Stimulated activated CD8-positive, alpha-beta memory T cell treated with anti-CD3 and anti-CD28 coated beads, Interleukin-12 subunit alpha, Interleukin-12 subunit beta, amount 100 ng/mL, for 4 hours (primary cell): ENCODE data around the gene C17orf75.
"Not testable (repeated sequence)": the region's sequence is repeated elsewhere in the genome, so short reads cannot be mapped to it uniquely, and the experiment has no call there.

Experiments used
- DNase-seq: peaks from one replicate; pipeline ENCODE4 v3.0.0-alpha.2; 2020; ENCODE audit warnings: low read depth

The C17orf75 gene, protein sequence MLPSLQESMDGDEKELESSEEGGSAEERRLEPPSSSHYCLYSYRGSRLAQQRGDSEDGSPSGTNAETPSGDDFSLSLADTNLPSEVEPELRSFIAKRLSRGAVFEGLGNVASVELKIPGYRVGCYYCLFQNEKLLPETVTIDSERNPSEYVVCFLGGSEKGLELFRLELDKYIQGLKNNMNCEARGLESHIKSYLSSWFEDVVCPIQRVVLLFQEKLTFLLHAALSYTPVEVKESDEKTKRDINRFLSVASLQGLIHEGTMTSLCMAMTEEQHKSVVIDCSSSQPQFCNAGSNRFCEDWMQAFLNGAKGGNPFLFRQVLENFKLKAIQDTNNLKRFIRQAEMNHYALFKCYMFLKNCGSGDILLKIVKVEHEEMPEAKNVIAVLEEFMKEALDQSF

DNA sequence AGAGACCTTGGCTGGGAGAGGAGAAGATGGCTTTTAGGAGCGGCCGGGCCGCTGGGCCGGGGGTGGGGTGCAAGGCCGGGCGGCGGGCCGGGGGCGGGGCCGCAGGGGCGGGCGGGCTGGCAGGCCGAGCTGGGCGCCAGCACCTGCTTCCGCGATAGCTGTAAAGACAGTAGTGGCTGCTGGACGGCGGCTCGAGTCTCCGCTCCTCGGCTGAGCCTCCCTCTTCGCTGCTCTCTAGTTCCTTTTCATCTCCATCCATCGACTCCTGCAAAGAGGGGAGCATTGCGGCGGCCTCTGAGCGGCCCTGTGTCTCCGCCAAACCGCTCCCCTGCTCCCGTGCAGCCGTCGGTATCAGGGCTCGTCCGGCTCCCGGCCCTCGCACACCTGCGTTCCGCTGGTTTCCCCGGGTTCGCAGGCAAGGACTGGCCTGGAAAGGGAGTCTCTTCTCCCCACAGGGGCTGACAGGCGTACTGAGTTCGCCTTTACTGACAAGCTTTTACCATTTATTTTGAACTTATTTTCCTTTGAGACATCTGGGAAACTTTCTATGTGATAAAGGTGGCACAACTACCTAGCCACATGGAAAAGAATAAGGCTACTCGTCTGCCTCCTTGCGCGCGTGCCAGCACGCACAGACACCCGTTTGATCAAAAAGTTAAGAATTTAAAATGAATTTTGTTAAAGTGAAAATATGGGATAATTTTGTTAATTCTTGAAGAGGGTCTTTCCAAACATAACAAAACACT is at the start of gene C17orf75:
TSS of gene C17orf75 (minus strand) at position 317 of the 746 bp plus-strand sequence. CDS start at position 283, 34 bp downstream.
- peak; percentile 68 for DNase-seq

DNA sequence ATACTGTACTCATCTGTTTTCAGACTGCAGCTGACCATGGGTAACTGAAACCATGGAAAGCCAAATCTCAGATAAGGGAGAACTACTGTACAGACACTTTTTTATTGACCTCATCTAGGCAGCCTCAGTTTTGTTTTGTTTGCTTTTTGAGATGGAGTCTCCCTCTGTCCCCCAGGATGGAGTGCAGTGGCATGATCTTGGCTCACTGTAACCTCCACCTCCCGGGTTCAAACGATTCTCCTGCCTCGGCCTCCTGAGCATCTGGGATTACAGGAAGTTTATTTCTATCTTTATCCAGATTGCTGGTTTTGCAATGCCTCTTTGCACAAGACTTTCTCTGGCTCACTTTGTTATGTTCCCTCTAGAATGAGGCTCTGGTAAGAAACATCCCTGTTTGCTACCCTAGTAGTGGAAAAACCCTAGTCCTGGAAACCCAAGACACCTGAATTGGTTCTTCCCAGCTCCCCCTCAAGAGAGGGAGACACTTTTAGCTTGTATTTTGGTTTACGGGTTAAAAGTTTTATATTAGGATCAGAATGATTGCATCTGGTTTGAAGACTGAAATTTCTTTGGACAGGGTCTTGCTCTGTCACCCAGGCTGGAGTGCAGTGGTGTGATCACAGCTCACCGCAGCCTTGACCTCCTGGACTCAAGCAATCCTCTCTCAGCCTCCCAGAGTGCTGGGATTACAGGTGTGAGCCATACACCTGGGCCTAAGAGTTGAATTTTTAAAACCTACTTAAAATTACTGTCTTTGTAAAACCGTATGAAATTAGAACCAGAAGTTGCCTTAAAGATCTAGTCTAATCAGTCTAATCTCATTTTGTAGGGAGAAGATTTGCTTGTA is 46.9 kb upstream of the C17orf75 start:
- DNase-seq, result no peak

DNA sequence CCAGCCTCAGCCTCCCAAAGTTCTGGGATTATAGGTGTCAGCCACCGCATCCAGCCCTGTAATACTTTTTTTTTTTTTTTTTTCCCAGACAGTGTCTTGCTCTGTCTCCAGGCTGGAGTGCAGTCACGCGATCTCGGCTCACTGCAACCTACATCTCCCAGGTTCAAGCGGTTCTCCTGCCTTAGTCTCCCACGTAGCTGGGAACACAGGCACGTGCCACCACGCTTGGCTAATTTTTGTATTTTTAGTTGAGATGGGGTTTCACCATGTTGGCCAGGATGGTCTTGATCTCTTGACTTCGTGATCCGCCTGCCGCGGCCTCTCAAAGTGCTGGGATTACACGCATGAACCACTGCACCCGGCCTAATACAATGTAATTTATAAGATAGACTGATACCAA is 46.2 kb upstream of the C17orf75 start:
- DNase-seq, result not testable (repeated sequence)

DNA sequence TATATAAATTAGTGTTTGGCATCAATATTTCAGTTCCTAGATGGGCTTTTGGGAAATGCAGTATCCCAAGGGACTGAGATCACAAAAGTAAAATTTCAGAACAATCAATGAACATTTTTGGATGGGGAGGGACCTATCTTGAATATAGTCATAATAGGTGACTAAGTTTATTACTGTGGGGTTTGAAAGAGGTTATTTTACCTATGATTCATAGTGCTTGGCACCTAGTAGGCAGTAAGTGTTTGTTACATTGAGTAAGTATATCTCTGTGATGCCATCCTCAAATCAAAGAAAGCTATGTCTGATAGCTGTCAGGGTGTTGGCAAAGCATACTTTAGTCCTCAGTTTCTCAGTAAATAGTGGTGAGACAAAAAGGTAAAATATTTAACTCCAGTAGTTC is 44.9 kb upstream of the C17orf75 start:
- DNase-seq, result no peak

DNA sequence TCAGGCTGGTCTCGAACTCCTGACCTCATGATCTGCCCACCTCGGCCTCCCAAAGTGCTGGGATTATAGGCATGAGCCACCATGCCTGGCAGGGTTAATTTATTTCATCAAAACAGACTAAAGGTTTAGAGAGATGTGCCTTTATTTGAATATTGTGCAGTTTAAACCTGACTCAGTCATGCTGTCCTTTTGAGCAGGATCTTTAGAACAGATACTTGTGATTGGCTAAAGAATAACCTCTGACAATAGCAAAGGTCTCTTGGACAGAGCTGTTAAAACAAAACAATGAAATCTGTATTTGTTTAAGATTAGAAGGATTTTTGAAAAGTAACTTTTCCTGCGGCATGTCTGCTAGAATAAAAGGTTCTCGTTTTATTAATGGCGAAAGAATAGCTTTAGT is 44.0 kb upstream of the C17orf75 start:
- no peak for DNase-seq

DNA sequence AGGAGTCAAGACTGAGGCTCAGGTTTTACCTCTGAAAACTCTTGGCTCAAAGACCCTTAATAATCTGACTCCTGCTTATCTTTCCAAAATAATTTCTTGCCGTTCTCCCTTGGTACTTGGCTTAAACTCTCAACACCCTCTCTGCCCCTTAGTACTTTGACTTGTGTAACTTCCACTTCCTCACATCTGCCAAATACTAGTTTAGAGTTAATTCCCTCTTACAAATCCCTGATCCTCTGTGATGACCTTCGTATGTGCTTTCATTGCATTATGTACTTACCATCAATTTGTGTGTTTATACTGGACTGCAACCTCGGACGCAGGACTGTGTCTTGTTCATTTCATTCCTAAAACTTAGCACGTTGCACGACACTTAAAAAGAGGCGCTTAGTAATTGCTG is 43.1 kb upstream of the C17orf75 start:
- DNase-seq, result no peak

DNA sequence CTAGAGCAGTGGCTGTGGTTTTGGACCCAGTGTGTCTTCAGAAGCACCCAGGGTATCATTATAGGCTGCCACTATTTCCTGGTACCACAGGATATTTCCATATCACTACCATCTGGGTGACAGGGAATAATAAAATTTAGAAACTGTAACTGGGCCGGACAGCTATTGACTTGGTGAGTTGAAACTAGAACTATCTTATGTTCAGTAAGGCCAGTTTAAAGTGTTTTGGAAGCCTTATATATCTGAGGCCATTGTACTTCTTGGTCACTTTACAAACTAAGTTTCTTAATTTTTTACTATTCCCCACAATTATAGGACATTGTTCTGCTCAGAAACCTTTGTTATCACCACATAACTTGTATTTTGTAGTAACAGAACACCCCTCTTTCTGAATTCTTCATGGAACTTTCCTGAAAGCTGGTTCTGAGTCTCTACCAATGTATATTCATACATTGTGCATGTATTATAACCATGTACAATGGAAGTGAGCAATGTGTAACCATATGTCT is 42.0 kb upstream of the C17orf75 start:
- DNase-seq, result no peak

DNA sequence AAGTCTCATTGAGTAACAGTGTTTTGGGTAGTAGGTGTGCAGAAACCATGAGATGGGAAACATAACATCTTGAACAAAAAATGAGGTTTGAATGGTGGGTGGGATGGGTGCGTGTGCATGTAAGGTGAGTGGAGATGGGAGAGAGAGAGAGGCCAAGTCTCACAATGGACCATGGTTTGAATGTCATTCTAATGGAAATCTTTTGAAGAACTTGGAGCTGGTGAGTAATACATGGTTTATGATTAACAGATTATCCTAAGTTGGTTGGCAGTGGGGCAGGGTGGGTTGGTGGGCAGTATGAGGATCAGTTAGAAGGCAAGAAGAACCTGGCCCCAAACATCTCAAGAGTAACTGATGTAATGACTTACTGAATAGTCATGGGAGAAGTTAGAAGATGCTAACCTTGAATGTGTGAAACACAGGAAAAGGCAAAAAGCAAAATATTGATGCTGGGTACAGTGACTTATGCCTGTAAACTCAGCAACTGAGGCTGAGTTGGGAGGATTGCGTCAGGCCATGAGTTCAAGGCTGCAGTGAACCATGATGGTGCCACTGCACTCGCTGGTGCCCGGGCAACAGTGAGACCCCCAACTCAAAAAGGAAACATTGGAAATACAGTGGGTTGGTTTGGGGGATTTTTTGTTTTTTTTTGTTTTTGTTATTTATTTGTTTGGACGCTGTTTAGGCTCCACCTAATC is 40.7 kb upstream of the C17orf75 start:
- no peak for DNase-seq

DNA sequence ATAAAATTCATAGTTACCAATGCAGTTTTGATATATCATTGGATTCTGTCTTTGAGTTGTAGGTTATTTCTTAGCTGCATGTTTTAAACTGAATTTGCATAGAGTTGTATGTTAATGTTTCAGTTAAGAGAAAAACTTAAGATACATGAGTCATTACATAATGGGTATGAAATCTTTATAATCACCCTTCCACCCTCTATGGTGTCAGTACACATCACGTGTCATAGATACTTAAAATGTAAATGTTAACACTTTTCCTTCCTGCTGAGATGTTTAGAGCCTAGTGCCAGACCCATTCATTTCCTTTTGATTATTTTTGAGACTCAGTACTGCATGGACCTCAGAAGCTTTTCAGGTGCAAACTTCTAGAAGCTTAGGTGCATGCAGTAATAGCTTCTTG is 28.5 kb upstream of the C17orf75 start:
- no peak for DNase-seq

DNA sequence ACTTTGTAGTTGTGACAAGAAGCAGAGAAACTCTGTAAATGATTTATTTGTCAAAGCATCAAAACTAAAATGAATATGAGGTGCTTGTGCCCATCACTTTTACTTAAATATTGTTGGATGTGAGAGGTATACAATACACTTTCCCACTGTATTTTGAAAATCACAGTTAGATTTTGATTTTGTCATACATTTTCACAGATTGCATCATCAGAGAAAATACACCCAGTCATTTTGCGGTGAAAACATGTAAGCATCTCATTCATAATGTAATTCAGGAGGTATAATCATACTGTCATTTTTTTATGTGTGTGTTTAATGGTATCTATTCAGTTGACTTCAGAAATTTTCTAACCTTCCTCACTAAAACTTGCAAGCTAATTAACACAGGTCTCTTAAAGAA is 19.3 kb upstream of the C17orf75 start:
- DNase-seq, result no peak

DNA sequence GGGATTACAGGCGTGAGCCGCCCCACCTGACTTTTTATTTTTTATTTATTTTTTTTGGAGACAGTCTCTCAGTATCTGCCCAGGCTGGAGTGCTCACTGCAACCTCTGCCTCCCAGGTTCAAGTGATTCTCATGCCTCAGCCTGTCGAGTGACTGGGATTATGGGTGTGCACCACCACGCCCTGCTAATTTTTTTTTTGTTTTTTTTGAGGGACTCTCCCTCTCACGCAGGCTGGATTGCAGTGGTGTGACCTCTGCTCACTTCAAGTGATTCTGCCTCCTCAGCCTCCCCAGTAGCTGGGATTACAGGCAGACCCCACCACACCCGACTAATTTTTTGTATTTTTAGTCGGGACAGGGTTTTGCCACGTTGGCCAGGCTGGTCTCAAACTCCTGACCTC is 15.6 kb upstream of the C17orf75 start:
- DNase-seq, result no peak

DNA sequence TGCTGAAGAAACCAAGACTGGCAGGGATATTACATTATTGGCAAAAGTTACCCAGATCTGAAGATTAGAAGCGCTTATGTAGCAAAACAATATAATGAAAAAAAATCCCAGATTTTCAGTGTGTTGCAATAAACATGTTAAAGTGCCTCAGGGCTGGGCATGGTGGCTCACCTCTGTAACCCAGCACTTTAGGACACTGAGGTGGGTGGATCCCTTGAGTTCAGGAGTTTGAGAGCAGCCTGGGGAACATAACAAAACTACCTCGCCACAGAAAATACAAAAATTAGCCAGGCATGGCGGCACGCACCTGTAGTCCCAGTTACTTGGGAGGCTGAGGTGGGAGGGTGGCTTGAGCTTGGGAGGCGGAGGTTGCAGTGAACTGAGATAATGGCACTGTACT is 14.8 kb upstream of the C17orf75 start:
- no peak for DNase-seq

DNA sequence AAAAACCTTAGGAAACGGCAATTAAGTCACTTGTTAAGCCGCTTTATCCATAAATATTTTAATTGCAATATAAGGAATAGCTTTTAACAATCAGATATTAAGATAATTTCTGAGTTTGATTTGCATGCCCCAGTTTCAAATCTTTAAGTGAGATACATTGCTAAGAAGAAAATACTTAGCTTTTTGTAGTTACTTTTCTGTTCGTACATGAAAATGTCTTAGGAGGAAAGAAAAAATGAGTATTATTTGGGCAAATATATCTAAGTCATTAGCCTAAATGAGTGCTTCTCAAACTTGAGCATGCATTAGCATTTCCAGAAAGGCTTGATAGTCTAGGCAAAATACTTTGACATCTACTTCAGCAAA is 14.4 kb upstream of the C17orf75 start:
- no peak for DNase-seq

DNA sequence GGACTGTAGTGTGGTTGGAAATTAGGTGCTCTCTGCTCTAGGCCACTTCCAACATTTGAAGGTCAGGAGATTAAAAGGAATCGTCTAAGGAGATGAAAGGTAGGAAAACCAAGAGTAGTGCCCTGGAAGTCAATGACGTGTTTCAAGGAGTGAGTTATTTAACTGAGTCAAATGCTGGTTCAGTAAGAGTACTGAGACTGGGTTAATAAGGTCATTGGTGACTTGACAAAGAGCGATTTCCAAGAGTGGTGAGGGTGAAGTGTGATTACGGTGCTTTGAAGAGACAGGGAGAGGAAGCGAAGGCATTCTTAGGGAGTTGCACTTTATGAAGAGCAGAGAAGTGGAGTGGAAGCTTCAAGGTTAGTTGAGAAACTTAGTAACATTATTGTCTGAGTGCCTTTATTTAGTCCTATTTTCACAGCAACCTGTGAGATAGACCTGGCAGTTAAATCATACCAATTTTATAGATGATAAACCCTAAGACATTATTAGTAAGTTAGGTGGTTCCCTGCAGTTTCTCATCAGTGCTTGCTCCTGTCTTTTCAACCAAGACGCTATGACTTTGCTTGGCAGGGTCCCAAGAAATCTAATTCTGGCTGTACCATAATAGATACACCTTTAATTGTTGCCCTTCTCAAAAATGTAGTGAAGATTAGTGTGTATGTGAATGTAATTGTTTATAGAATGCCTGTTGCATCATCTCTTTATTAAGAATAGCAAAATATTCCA is 13.8 kb upstream of the C17orf75 start:
- DNase-seq, result no peak

DNA sequence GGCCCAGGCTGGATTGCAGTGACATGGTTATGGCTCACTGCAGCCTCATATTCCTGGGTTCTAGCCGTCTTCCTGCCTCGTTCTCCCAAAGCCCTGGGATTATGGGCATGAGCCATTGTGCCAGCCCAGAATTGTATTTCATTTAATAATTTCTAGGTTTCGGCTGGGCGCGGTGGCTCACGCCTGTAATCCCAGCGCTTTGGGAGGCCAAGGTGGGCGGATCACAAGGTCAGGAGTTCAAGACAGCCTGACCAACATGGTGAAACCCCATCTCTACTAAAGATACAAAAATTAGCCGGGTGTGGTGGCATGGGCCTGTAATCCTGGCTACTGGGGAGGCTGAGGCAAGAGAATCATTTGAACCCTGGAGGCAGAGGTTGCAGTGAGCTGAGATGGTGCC is 10.8 kb upstream of the C17orf75 start:
- DNase-seq, result not testable (repeated sequence)

DNA sequence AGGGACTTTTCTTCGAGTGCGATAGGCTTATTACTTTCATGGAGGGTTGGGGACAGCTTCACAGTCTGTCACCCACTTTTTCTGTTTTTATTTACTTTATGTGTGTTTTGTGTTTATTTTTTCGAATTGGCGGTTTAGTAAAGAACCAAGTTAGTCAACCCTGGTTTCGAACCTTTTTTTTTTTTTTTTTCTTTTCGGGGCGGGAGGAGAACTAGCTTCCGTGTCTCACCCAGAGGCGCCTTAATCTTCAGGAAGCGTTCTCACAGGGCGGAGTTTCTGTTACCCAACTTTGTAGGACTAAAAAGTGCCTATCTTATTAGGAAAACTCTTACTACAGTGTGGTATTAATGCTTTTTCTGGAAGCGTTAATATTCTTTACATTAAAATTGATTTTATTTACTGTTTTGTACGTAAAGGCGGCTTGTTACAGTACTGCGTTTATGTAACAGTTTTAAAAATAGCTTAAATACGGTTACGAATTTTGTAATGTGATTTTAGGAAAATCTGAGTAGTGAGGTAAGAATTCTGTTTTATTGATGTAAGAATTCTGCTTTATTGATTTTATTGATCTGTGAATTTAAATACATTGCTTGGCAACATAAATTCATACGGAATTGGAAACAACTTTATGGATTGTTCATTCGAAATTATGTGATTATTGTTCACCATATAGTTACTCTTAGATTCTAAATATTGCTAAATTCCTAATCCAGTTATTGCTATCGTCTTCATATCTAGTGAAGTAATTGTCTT is 8.9 kb upstream of the C17orf75 start:
- DNase-seq, result no peak

DNA sequence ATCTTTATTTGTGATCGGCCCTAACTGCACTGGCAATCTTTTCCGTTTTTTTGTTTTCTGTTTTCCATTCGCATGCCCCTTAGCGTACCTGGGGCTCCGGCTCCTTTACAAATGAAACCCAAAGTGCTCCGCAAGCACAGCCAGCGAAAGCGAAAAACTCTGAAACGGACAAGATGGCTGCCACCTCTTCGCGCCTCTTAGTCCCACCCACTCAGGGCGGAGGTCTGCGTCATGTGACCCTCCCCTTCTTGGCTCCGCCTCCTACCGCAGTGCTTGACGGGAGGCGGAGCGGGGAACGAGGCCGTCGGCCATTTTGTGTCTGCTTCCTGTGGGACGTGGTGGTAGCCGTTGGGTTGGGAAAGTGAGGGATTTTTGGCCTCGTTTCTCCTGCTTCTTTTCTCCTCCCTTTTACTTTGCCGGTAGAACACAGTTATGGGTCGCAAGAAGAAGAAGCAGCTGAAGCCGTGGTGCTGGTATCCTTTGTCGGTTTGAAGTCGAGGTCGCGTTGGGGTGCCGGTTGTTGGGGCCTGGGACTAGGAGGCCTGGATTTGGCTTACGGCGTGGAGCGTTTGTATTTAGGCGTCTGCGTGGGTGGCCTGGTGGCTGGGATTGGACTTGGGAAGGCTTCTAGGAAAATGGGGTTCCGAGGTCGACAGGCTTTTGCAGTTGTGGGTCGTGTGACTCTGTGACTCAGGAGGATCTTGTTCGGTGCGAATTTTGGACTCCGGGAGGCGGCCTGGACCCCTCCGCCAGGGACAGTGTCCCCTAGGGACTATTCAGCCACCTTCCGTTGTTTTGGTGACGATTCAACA is 8.1 kb upstream of the C17orf75 start, which contains the start of gene ZNF207:
TSS of gene ZNF207 (plus strand) at position 304 of the 812 bp plus-strand sequence. CDS start at position 433, 129 bp downstream.
- DNase-seq, result peak; percentile 88

DNA sequence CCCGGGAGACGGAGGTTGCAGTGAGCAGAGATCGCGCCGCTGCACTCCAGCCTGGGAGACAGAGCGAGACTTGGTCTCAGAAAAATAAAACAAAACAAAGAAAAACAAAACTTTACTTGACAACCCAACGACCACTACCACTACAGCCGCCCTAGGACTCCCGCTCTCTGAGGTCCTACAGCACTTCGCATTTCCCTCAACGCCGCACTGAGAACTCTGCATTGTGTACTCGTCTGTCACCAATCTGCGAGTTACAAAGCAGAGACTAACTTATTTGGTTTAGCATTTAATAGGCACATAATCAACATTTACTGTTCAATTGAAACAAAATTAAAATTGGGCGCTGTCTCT is 7.5 kb upstream of the C17orf75 start:
- no peak for DNase-seq

DNA sequence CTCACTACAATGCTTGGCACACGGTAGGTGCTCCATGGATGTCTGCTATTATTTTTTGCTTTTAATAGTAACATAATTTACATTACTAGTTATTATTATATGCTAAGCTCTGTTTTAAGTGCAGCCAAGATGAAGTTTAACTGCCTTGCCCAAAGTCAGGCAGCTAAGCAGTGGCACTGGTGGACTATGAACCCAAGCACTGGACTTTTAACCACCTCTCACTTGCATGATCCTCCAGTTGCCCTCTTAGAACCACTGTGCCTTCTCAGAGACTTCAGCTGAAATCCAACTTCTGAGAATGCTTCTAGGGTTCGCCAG is 6.5 kb upstream of the C17orf75 start:
- DNase-seq, result no peak
